Activated CD4-positive, alpha-beta T cell treated with anti-CD3 and anti-CD28 coated beads for 48 hours (primary cell): ENCODE results near the gene SMCO4.
A peak's percentile ranks its signal among the peaks of the same experiment; 100 is the strongest.
"Not testable (repeated sequence)": the region's sequence is repeated elsewhere in the genome, so short reads cannot be mapped to it uniquely, and the experiment has no call there.

Experiments used
- DNase-seq: peaks from one replicate; pipeline ENCODE4 v3.0.0-alpha.2; 2020

The SMCO4 gene

GRCh38 chr11:93559681-93560080 lies 16.5 kb upstream of the SMCO4 start:
- DNase-seq = no peak

DNA sequence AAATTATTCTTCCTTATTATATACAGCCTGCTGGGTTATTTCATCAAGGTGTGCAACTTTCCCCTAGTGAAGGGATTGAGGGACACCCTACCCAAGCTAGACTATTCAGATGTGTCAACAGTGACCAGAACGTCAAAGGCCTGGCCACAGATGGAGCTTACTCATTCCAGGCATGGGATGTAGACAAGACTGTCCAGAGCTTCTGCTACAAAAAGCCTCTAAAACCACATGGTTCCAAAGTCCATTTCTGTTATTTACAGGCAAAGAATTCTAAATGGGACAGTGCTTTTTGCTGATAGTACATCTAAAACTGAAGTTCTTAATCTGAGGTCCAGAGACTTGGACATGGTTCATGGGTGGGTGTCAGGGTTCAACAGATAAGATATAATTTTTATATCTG lies 9.7 kb upstream of the SMCO4 start:
- DNase-seq = no peak

GRCh38 chr11:93549976-93550375 lies 6.8 kb upstream of the SMCO4 start:
- no peak for DNase-seq

- DNase-seq = no peak
Observed at GRCh38 chr11:93548679-93549319, 5.6 kb upstream of the SMCO4 start.

- no peak for DNase-seq
Observed at GRCh38 chr11:93547773-93548172, 4.6 kb upstream of the SMCO4 start.

DNA sequence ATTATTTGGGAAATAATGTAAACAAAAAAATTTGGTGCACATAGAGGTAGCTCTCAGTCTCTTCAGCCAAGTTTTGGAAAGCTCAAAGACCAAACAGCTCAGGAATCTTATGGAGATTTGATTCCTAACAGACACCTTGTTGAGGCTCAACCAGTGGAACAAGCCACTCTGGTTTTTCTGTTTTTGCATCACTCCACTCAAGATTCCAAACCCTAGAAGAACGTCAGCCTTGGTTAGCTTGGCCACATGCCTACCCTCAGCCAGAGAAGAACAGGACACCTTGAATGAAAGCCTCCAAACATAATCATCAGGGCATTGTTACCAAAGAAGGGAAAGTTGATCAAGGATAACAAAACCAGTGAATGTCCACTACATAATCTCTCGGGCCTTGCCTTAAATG lies 3.8 kb upstream of the SMCO4 start:
- DNase-seq = no peak

DNA sequence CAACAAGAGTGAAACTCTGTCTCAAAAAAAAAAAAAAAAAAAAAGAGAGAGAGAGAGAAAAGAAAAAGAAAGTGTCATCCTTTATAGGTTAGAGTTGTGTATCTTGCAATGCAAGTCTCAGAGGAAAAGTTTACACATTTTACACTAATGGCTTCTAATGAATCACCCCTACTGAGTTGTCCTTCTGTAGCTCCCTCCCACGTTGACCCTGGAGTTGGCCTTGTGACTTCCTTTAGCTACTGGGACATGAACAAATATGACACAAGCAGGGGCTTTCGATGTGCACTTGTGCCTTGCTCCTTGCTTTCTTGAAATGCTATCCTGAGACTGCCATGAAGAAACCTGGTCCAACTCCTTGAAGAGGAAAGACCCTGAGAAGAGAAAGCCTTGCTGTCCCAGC lies 2.4 kb upstream of the SMCO4 start:
- DNase-seq = peak; percentile 25

GRCh38 chr11:93542811-93543229 lies 371 bp downstream of the SMCO4 start:
- no peak for DNase-seq

DNA sequence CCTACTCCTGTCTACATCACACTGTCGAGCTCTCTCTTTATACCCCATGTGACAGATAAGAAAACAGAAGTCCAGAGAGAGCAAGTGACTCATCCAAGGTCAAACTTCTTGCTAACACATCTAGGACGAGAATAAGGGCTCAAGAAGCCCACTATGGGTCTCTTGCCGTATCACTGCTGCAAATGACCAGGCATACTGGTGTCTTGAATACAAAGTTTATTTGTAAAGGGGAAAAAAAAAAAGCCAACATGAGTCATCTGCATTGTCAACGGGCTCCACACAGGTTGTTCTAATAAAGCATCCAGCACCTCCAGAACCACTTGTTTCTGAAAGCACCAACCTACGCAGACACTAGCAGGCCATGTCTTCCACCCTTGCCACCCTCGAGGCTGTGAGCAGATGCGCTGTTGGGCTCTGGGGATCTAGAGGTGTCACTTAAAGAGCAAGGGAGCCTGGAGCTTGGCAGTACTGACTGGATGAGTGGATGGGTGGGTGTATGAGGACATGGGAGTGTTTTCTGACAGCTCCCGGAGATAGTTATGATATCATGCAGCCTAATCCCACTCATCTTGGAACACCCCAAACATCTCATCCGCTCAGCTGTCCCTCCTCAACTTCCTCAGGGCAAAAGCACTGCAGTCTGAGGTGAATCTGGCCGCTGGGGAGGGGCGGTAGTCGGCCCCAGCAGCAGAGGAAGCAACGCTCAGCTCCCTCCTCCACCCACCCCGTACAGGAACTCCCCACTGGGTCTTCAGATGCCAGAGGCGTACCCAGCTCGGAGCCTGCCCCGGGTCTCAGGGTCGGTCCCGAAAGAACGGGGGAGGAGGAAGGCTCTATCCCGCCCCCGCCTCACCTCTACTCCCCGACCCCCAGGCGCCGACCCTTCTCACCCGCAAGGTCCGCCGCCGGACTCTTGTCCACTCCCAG lies 1.0 kb downstream of the SMCO4 start:
- peak; percentile 50 for DNase-seq

- no peak for DNase-seq
Observed at GRCh38 chr11:93540896-93541553, 2.2 kb downstream of the SMCO4 start.

GRCh38 chr11:93540337-93540736 lies 2.9 kb downstream of the SMCO4 start:
- no peak for DNase-seq

GRCh38 chr11:93537767-93538261 lies 5.4 kb downstream of the SMCO4 start:
- no peak for DNase-seq

DNA sequence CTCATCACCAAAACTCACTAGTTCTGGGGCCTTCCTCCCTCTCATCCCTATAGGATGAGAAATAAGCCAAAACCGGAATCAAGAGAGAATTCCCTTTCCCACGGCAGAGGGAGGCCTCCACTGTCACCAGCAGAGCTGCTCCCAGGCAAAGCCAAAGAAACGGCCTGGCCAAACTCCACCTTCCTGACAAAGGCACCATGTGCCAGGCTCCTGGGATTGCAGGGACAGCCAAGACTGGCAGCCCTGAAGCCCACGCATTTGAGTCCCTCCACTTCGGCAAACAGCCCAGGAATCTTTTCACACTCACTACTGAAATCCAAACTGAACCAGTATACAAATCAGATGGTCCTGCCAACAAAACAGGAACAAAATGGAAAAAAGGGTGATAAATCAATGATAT lies 6.1 kb downstream of the SMCO4 start:
- DNase-seq = no peak

- no peak for DNase-seq
Observed at GRCh38 chr11:93536101-93536861, 6.9 kb downstream of the SMCO4 start.

DNA sequence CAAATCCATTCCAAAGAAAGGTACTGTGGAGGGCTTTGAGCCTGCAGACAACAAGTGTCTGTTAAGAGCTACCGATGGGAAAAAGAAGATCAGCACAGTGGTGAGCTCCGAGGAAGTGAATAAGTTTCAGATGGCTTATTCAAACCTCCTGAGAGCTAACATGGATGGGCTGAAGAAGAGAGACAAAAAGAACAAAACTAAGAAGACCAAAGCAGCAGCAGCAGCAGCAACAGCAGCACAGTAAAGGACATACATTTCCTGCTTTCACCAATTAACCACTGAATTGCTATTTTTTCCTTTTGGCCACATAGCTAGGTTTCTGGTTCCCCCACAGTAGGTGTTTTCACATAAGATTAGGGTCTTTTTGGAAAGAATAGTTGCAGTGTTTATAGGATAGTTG lies 7.6 kb downstream of the SMCO4 start:
- DNase-seq = not testable (repeated sequence)

- DNase-seq = no peak
Observed at GRCh38 chr11:93532806-93533205, 10.4 kb downstream of the SMCO4 start.

GRCh38 chr11:93532281-93532789 lies 10.9 kb downstream of the SMCO4 start:
- peak; percentile 27 for DNase-seq

GRCh38 chr11:93530468-93530826 lies 12.7 kb downstream of the SMCO4 start:
- no peak for DNase-seq

- no peak for DNase-seq
Observed at GRCh38 chr11:93529707-93530467, 13.3 kb downstream of the SMCO4 start.

DNA sequence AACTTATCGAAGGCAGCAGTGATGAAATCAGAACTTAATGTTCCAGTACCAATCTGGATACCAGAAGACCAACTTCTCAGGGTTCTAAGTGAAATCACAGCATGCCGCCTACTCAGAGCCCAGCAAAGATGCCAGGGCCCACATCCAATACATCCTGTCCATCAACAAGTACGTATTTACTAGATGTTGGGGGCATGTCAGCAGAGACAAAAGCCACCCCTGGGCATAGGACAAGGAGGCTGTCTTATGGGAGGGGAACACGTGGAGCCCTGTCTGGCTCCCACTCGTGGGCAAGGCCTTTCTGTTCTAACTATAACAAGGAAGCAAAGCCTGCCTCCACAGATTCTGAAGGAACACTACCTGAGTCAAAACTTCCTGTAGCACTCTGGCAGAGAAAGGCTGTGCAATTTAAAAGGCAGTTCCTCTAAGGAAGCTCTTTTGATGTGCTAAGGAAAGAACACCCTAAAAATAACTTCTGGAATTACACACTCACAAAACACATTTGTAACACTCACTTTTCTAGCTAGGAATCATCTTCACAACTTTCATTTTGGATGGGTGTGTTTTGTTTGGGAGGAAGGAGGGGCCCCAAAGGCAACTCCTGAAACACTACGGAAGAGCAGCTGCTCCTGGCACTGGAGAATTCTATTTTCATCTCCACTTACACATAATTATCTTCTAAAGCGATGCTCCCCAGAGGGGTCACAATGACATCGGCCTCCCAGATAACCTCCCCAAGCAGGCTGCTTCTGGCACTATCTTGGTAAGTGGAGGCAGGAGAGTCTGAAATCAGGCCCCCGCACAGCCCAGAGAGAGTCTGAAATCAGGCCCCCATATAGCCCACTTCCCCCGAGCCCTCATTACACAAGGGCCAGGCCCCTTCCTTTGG lies 14.2 kb downstream of the SMCO4 start:
- no peak for DNase-seq

DNA sequence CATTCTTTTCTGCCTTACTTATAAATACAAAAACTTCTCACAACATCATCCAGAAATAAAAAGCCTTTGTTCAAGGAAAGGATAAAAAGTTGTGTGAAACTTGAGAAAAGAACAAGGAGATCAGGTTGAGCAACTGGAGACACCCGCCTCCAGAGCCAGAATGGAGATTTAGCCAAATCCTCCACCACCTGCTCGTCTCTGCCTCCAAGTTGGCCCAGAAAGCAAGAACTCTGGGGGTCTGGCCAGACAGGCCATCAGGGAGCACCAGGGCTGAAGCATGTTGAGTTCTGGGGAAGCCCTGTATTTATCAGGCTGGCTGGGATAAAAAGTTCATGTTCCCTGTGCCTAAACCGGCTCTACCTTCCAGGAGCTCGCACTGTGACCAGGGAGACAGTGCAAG lies 14.9 kb downstream of the SMCO4 start:
- no peak for DNase-seq
